Measurements from ENCODE around the gene PRDM7. TPM values are rescaled to one million over a fixed set of nuclear protein-coding genes. Genes with fewer than 3 reads are reported as not detected.

Gene PRDM7
- polyA plus RNA-seq, 1 donor from 2014 or later: not detected

- Histone ChIP-seq H3K27me3 (ENCODE audit: insufficient read depth, low read depth, low read length) (no peaks in the 10 kb centered on the region), H2AFZ (ENCODE audit: low read depth, low read length) (no peak overlapping the region), H3K4me2 (ENCODE audit: low read length) (no peak overlapping the region), H3K4me3 (ENCODE audit: low read length) (no peak overlapping the region), H3K9me2 (ENCODE audit: insufficient read depth, low read length) (no peaks in the 10 kb centered on the region), H3F3A (ENCODE audit: insufficient read depth, low read length, poor library complexity, severe bottlenecking) (no peaks in the 10 kb centered on the region), H3K9ac (ENCODE audit: low read length) (no peak overlapping the region), H3K27ac (ENCODE audit: low read length) (no peak overlapping the region), H4K20me1 (ENCODE audit: insufficient read depth) (no peaks in the 10 kb centered on the region), H3K9me3 (ENCODE audit: low read length) (no peaks in the 10 kb centered on the region), H3K79me2 (replicated peaks; ENCODE audit: insufficient read depth, low read length) (no peaks in the 10 kb centered on the region), H3K36me3 (ENCODE audit: insufficient read depth, low read length) (no peaks in the 10 kb centered on the region)
- TF ChIP-seq EZH2 (IDR thresholded peaks at IDR 0.05; ENCODE audit: borderline replicate concordance, insufficient read depth, low read length, poor library complexity, severe bottlenecking): no peak
- TF ChIP-seq TAF1 (IDR thresholded peaks at IDR 0.05; ENCODE audit: low read depth): no peak
- no peak for TF ChIP-seq SMC3 (conservative IDR thresholded peaks at IDR 0.05; ENCODE audit: poor library complexity)
- TF ChIP-seq CTCF (IDR thresholded peaks at IDR 0.05; ENCODE audit: poor library complexity, severe bottlenecking): no peak
- TF ChIP-seq, protein P1, sequence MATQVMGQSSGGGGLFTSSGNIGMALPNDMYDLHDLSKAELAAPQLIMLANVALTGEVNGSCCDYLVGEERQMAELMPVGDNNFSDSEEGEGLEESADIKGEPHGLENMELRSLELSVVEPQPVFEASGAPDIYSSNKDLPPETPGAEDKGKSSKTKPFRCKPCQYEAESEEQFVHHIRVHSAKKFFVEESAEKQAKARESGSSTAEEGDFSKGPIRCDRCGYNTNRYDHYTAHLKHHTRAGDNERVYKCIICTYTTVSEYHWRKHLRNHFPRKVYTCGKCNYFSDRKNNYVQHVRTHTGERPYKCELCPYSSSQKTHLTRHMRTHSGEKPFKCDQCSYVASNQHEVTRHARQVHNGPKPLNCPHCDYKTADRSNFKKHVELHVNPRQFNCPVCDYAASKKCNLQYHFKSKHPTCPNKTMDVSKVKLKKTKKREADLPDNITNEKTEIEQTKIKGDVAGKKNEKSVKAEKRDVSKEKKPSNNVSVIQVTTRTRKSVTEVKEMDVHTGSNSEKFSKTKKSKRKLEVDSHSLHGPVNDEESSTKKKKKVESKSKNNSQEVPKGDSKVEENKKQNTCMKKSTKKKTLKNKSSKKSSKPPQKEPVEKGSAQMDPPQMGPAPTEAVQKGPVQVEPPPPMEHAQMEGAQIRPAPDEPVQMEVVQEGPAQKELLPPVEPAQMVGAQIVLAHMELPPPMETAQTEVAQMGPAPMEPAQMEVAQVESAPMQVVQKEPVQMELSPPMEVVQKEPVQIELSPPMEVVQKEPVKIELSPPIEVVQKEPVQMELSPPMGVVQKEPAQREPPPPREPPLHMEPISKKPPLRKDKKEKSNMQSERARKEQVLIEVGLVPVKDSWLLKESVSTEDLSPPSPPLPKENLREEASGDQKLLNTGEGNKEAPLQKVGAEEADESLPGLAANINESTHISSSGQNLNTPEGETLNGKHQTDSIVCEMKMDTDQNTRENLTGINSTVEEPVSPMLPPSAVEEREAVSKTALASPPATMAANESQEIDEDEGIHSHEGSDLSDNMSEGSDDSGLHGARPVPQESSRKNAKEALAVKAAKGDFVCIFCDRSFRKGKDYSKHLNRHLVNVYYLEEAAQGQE (IDR thresholded peaks at IDR 0.05; ENCODE audit: borderline replicate concordance): no peak
- TF ChIP-seq EP300 (conservative IDR thresholded peaks at IDR 0.05; ENCODE audit: poor library complexity, severe bottlenecking): no peak
- no peak for TF ChIP-seq POLR2AphosphoS5 (IDR thresholded peaks at IDR 0.05)
- TF ChIP-seq RAD21 (conservative IDR thresholded peaks at IDR 0.05): no peak
- TF ChIP-seq MXI1 (conservative IDR thresholded peaks at IDR 0.05; ENCODE audit: poor library complexity, severe bottlenecking): no peak
Measured at GRCh38 chr16:90046971-90047713, 30.0 kb downstream of the PRDM7 start.

- Histone ChIP-seq H3K9ac (ENCODE audit: low read length) (no peak overlapping the region), H3K27me3 (ENCODE audit: insufficient read depth, low read depth, low read length) (no peaks in the 10 kb centered on the region), H2AFZ (ENCODE audit: low read depth, low read length) (no peak overlapping the region), H3K27ac (ENCODE audit: low read length) (no peak overlapping the region), H3F3A (ENCODE audit: insufficient read depth, low read length, poor library complexity, severe bottlenecking) (no peaks in the 10 kb centered on the region), H3K4me2 (ENCODE audit: low read length) (no peak overlapping the region), H3K9me2 (ENCODE audit: insufficient read depth, low read length) (no peaks in the 10 kb centered on the region), H3K79me2 (replicated peaks; ENCODE audit: insufficient read depth, low read length) (no peaks in the 10 kb centered on the region), H3K4me3 (ENCODE audit: low read length) (no peak overlapping the region), H3K9me3 (ENCODE audit: low read length) (no peaks in the 10 kb centered on the region), H3K36me3 (ENCODE audit: insufficient read depth, low read length) (no peaks in the 10 kb centered on the region), H4K20me1 (ENCODE audit: insufficient read depth) (no peaks in the 10 kb centered on the region)
- TF ChIP-seq TAF1 (IDR thresholded peaks at IDR 0.05; ENCODE audit: low read depth): no peak
- TF ChIP-seq POLR2AphosphoS5 (IDR thresholded peaks at IDR 0.05): no peak
- TF ChIP-seq EP300 (conservative IDR thresholded peaks at IDR 0.05; ENCODE audit: poor library complexity, severe bottlenecking): no peak
- TF ChIP-seq SMC3 (conservative IDR thresholded peaks at IDR 0.05; ENCODE audit: poor library complexity): no peak
- TF ChIP-seq, protein P1 (IDR thresholded peaks at IDR 0.05; ENCODE audit: borderline replicate concordance): no peak
- no peak for TF ChIP-seq MXI1 (conservative IDR thresholded peaks at IDR 0.05; ENCODE audit: poor library complexity, severe bottlenecking)
- TF ChIP-seq EZH2 (IDR thresholded peaks at IDR 0.05; ENCODE audit: borderline replicate concordance, insufficient read depth, low read length, poor library complexity, severe bottlenecking): no peak
- TF ChIP-seq CTCF (IDR thresholded peaks at IDR 0.05; ENCODE audit: poor library complexity, severe bottlenecking): no peak
- no peak for TF ChIP-seq RAD21 (conservative IDR thresholded peaks at IDR 0.05)
Measured at GRCh38 chr16:90046122-90046970, 30.8 kb downstream of the PRDM7 start.

Measured in neural cell (in vitro differentiated cells).